ENCODE results near the gene MRPS34. TPM values are rescaled to one million over a fixed set of nuclear protein-coding genes. Genes with fewer than 3 reads are reported as not detected.

MRPS34 gene
- total and polyA plus RNA-seq, 10 of the 15 experiments (the other 5 are each of a cell fraction or from before 2014, with no cell fraction given): 3.6 to 285 (median 147) TPM

DNA sequence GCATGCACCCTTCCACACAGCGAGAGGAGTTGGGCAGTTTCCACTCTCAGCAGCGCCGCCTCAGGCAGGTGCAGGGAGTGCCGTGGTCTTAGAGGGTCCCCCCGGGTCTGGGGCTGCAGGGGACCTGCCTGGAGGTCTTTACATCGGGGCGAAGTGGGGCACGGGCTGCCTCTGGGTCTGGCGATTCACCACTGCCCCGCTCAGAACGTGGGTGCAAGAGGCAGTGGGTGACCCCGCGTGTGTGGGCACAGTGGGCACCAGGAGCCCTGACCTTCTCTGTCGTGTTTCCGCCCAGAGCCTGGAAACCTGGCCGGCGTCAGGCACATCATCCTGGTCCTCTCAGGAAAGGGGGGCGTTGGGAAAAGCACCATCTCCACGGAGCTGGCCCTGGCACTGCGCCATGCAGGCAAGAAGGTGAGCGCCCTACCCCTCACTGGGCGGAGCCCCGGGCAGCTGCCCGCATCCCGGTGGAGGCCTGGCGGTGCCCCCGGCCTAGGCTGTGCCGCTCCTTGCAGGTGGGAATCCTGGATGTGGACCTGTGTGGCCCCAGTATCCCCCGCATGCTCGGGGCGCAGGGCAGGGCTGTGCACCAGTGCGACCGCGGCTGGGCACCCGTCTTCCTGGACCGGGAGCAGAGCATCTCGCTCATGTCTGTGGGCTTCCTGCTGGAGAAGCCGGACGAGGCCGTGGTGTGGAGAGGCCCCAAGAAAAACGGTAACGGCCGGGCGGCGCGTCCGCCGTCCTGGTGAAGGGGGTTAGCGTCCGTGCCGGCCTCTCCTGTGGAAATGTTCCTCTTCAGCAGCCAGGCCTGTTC, 13.5 kb upstream of the MRPS34 start:
- ChIA-PET CTCF (no interaction called here), RAD21 (ENCODE audit: unreplicated experiment) (no interaction called here), SMC1A (ENCODE audit: uncharacterized antibody, unreplicated experiment) (no interaction called here), POLR2A (no interaction called here)
- Histone ChIP-seq H3K4me2 (ENCODE audit: control insufficient read depth, insufficient read depth) (no peak overlapping the region), H3K36me3 (ENCODE audit: control insufficient read depth in 2 of 2, insufficient read depth in 2 of 2, low read length in 1 of 2) (peaks cover 5 to 9% of the 10 kb centered on the region in 2 experiments; a peak in 3 of 4 replicates), H3K4me1 (ENCODE audit: control insufficient read depth, insufficient read depth, low read length) (peaks cover under 1% of the 10 kb centered on the region; the same call in 1 of the 2 replicates), H3K9ac (ENCODE audit: control insufficient read depth, insufficient read depth, low read length) (no peak overlapping the region), H3K27ac (ENCODE audit: control insufficient read depth, insufficient read depth) (no peak overlapping the region), H3K9me3 (replicated peaks; ENCODE audit: control insufficient read depth, insufficient read depth, low read length) (no peaks in the 10 kb centered on the region), H3K79me2 (ENCODE audit: control insufficient read depth, insufficient read depth, low read length) (peaks cover 15% of the 10 kb centered on the region), H3K4me3 (no peak overlapping the region), H4K20me1 (ENCODE audit: control insufficient read depth, insufficient read depth) (no peaks in the 10 kb centered on the region), H3K27me3 (replicated peaks in 1 of 2; ENCODE audit: control insufficient read depth in 2 of 2, insufficient read depth in 2 of 2, low read length in 1 of 2) (no peaks in the 10 kb centered on the region), H2AFZ (ENCODE audit: control insufficient read depth, low read depth, low read length) (no peak overlapping the region)
- FAIRE-seq (no peak), DNase-seq (ENCODE audit: low read depth, low spot score) (no peak), ATAC-seq (no peak)
- TF ChIP-seq RBBP5 (conservative IDR thresholded peaks at IDR 0.05): no peak
- peak; percentile 39; the same call in 1 of the 2 replicates for TF ChIP-seq POLR2A (IDR thresholded peaks at IDR 0.05; ENCODE audit: low read depth, low read length)
- BruUV-seq (replicated peaks): no TSS peak
- WGBS (ENCODE audit: insufficient coverage, insufficient replicate concordance, low lambda C conversion rate, missing lambda C conversion rate): 95% methylated on average over 49 of the region's 51 CpGs
- intact Hi-C loops (cut with micrococcal nuclease; ENCODE audit: unreplicated experiment): no loop called here
- in situ Hi-C loops (cut with MboI): no loop called here

DNA sequence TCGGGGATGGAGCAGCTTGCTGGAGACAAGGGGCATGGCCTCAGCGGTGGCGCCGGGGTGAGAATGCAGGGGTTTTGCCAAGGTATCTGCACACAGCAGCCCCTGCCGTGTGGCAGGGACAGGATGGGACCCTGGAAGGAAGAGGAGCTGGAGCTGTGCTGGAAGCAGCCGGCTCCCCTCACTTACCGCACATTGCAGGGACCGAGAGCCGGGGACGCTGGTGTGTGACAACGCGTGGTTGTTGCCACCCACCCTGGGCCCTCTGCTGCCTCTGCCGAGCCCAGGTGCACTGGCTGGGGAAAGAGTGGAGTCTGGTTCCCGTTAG, 12.9 kb upstream of the MRPS34 start:
- Histone ChIP-seq H3K27me3 (replicated peaks in 1 of 2; ENCODE audit: control insufficient read depth in 2 of 2, insufficient read depth in 2 of 2, low read length in 1 of 2) (no peaks in the 10 kb centered on the region), H4K20me1 (ENCODE audit: control insufficient read depth, insufficient read depth) (no peaks in the 10 kb centered on the region), H2AFZ (ENCODE audit: control insufficient read depth, low read depth, low read length) (no peak overlapping the region), H3K4me2 (ENCODE audit: control insufficient read depth, insufficient read depth) (no peak overlapping the region), H3K9ac (ENCODE audit: control insufficient read depth, insufficient read depth, low read length) (no peak overlapping the region), H3K27ac (ENCODE audit: control insufficient read depth, insufficient read depth) (no peak overlapping the region), H3K4me3 (no peak overlapping the region), H3K79me2 (ENCODE audit: control insufficient read depth, insufficient read depth, low read length) (peaks cover 15% of the 10 kb centered on the region), H3K4me1 (ENCODE audit: control insufficient read depth, insufficient read depth, low read length) (peaks cover 6% of the 10 kb centered on the region; the same call in 1 of the 2 replicates), H3K36me3 (ENCODE audit: control insufficient read depth in 2 of 2, insufficient read depth in 2 of 2, low read length in 1 of 2) (peaks cover 7 to 8% of the 10 kb centered on the region in 2 experiments; a peak in 3 of 4 replicates), H3K9me3 (replicated peaks; ENCODE audit: control insufficient read depth, insufficient read depth, low read length) (no peaks in the 10 kb centered on the region)
- ChIA-PET POLR2A (no interaction called here), RAD21 (ENCODE audit: unreplicated experiment) (no interaction called here), CTCF (no interaction called here), SMC1A (ENCODE audit: uncharacterized antibody, unreplicated experiment) (no interaction called here)
- no peak for DNase-seq (ENCODE audit: low read depth, low spot score)
- in situ Hi-C loops (cut with MboI) (no loop called here), intact Hi-C loops (cut with micrococcal nuclease; ENCODE audit: unreplicated experiment) (no loop called here)
- WGBS (ENCODE audit: insufficient coverage, insufficient replicate concordance, low lambda C conversion rate, missing lambda C conversion rate): 89% methylated on average over 12 of the region's 14 CpGs
- ATAC-seq: no peak
- no peak for FAIRE-seq
- BruUV-seq (replicated peaks): no TSS peak
- TF ChIP-seq ZBTB11 (CRISPR knock-in tag; IDR thresholded peaks at IDR 0.05) (no peak), ZNF384 (IDR thresholded peaks at IDR 0.05; ENCODE audit: borderline replicate concordance, low read depth, low read length) (no peak), ZNF592 (IDR thresholded peaks at IDR 0.05) (no peak), EED (IDR thresholded peaks at IDR 0.05; ENCODE audit: low read depth) (no peak), HSF1 (IDR thresholded peaks at IDR 0.05; ENCODE audit: low read depth, low read length) (no peak), JUNB (IDR thresholded peaks at IDR 0.05) (no peak)

Measured in GM12878 (cell line).